Activated CD4-positive, alpha-beta T cell treated with anti-CD3 and anti-CD28 coated beads, Interleukin-2, amount 10 ng/mL, durations not matched to agents 7 days and 5 days (primary cell): Measurements from ENCODE around the gene TRIM39. TPM values are rescaled to one million over a fixed set of nuclear protein-coding genes. Genes with fewer than 3 reads are reported as not detected.

Source experiments
- CTCF ChIA-PET: fragments of 350-600 bp; sonication (Branson Sonifier 250); formaldehyde crosslinking; loops from one replicate; lab custom pipeline; 2021; ENCODE audit warnings: antibody characterized with exemption; lab: Charles Lee
- POLR2A ChIA-PET: fragments of 350-600 bp; sonication (Branson Sonifier 250); formaldehyde crosslinking; loops from one replicate; lab custom pipeline; 2021; ENCODE audit warnings: antibody characterized with exemption; lab: Charles Lee
- DNase-seq: peaks from one replicate; pipeline ENCODE4 v3.0.0-alpha.2; 2020
- H3K27ac Mint-ChIP-seq: one replicate; pipeline ENCODE4 v1.8.0; 2021; ENCODE audit warnings: mild to moderate bottlenecking, moderate library complexity, mixed read lengths
- H3K27me3 Mint-ChIP-seq: one replicate; pipeline ENCODE4 v1.8.0; 2021; ENCODE audit warnings: mixed read lengths
- H3K36me3 Mint-ChIP-seq: one replicate; pipeline ENCODE4 v1.8.0; 2021; ENCODE audit warnings: low read depth, mixed read lengths
- H3K4me1 Mint-ChIP-seq: one replicate; pipeline ENCODE4 v1.8.0; 2021; ENCODE audit warnings: mixed read lengths
- H3K4me3 Mint-ChIP-seq: one replicate; pipeline ENCODE4 v1.8.0; 2021; ENCODE audit warnings: mild to moderate bottlenecking, moderate library complexity, mixed read lengths
- H3K9me3 Mint-ChIP-seq: one replicate; pipeline ENCODE4 v1.8.0; 2021; ENCODE audit warnings: mixed read lengths
- total RNA-seq, 2 experiments: library from RNA; stranded (reverse); gene quantifications; one replicate each; pipeline ENCODE4 v1.2.3, GENCODE V29; 2021

TRIM39 gene
- total RNA-seq, 2 experiments from 2014 or later, result 13.0 to 15.4 TPM

GRCh38 chr6:30317913-30318589 is 8.7 kb upstream of the TRIM39 start:
- no peaks in the 10 kb centered on the region for H3K9me3 Mint-ChIP-seq
- POLR2A ChIA-PET, result no interaction called here
- peak overlapping the region; percentile 20 for H3K27ac Mint-ChIP-seq
- H3K4me3 Mint-ChIP-seq, result no peak overlapping the region
- H3K27me3 Mint-ChIP-seq, result no peaks in the 10 kb centered on the region
- peaks cover 53% of the 10 kb centered on the region for H3K4me1 Mint-ChIP-seq
- no peak for DNase-seq
- CTCF ChIA-PET, result interaction anchor here (0.9 to 1.8 kb wide), 2 partner anchors 12 to 15 kb away, joined by 3 to 5 read pairs; no protein-coding TSS in a partner anchor
- peaks cover 68% of the 10 kb centered on the region for H3K36me3 Mint-ChIP-seq

- H3K9me3 Mint-ChIP-seq, result no peaks in the 10 kb centered on the region
- ChIA-PET CTCF (no interaction called here), POLR2A (no interaction called here)
- no peaks in the 10 kb centered on the region for H3K27me3 Mint-ChIP-seq
- H3K27ac Mint-ChIP-seq, result no peak overlapping the region
- no peak overlapping the region for H3K4me3 Mint-ChIP-seq
- no peak for DNase-seq
- H3K36me3 Mint-ChIP-seq, result peaks cover 61% of the 10 kb centered on the region
- peaks cover 60% of the 10 kb centered on the region for H3K4me1 Mint-ChIP-seq
Measured at GRCh38 chr6:30319146-30319835, 7.4 kb upstream of the TRIM39 start.

GRCh38 chr6:30321692-30322388 is 4.9 kb upstream of the TRIM39 start:
- ChIA-PET CTCF (no interaction called here), POLR2A (no interaction called here)
- Mint-ChIP-seq H3K36me3 (peaks cover 42% of the 10 kb centered on the region), H3K4me3 (no peak overlapping the region), H3K27me3 (no peaks in the 10 kb centered on the region), H3K27ac (no peak overlapping the region), H3K4me1 (peaks cover 76% of the 10 kb centered on the region), H3K9me3 (no peaks in the 10 kb centered on the region)
- DNase-seq, result no peak

GRCh38 chr6:30322527-30323501 is 3.9 kb upstream of the TRIM39 start:
- Mint-ChIP-seq H3K9me3 (no peaks in the 10 kb centered on the region), H3K27me3 (no peaks in the 10 kb centered on the region), H3K27ac (peak overlapping the region; percentile 68), H3K36me3 (peaks cover 35% of the 10 kb centered on the region), H3K4me1 (peaks cover 78% of the 10 kb centered on the region), H3K4me3 (peak overlapping the region; percentile 26)
- no peak for DNase-seq
- CTCF ChIA-PET, result no interaction called here
- POLR2A ChIA-PET, result interaction anchor here (0.6 kb wide), 1 partner anchor 16 kb away, joined by 3 read pairs; no protein-coding TSS in a partner anchor

GRCh38 chr6:30323806-30324205 is 2.9 kb upstream of the TRIM39 start:
- Mint-ChIP-seq H3K4me1 (peaks cover 76% of the 10 kb centered on the region), H3K36me3 (peaks cover 31% of the 10 kb centered on the region), H3K27me3 (no peaks in the 10 kb centered on the region), H3K4me3 (no peak overlapping the region), H3K27ac (no peak overlapping the region), H3K9me3 (no peaks in the 10 kb centered on the region)
- POLR2A ChIA-PET, result interaction anchor here (0.6 kb wide), 1 partner anchor 15 kb away, joined by 3 read pairs; no protein-coding TSS in a partner anchor
- CTCF ChIA-PET, result no interaction called here
- no peak for DNase-seq

GRCh38 chr6:30325150-30325872 is 1.4 kb upstream of the TRIM39 start:
- peak; percentile 86 for DNase-seq
- Mint-ChIP-seq H3K27me3 (no peaks in the 10 kb centered on the region), H3K4me1 (peaks cover 68% of the 10 kb centered on the region), H3K4me3 (peak overlapping the region; percentile 90), H3K27ac (peak overlapping the region; percentile 97), H3K36me3 (peaks cover 35% of the 10 kb centered on the region), H3K9me3 (no peaks in the 10 kb centered on the region)
- POLR2A ChIA-PET, result interaction anchor here (0.6 to 1.2 kb wide), 3 partner anchors 10 to 464 kb away, joined by 3 to 4 read pairs (median 3); partner anchors contain the start of gene TRIM26
- CTCF ChIA-PET, result interaction anchor here (0.7 kb wide), 1 partner anchor 106 kb away, joined by 3 read pairs; no protein-coding TSS in a partner anchor

- Mint-ChIP-seq H3K36me3 (peaks cover 32% of the 10 kb centered on the region), H3K9me3 (no peaks in the 10 kb centered on the region), H3K27me3 (no peaks in the 10 kb centered on the region), H3K4me3 (peak overlapping the region; percentile 90), H3K27ac (peak overlapping the region; percentile 97), H3K4me1 (peaks cover 63% of the 10 kb centered on the region)
- ChIA-PET POLR2A (interaction anchor here (0.6 to 1.2 kb wide), 3 partner anchors 11 to 464 kb away, joined by 3 to 4 read pairs (median 3); partner anchors contain the start of gene TRIM26), CTCF (interaction anchor here (0.7 to 1.0 kb wide), 2 partner anchors 22 to 107 kb away, joined by 3 read pairs; no protein-coding TSS in a partner anchor)
- peak; percentile 81 for DNase-seq
Measured at GRCh38 chr6:30325873-30326525, 728 bp upstream of the TRIM39 start.

- Mint-ChIP-seq H3K27ac (peak overlapping the region; percentile 96), H3K4me3 (peak overlapping the region; percentile 90), H3K27me3 (no peaks in the 10 kb centered on the region), H3K36me3 (peaks cover 36% of the 10 kb centered on the region), H3K4me1 (peaks cover 53% of the 10 kb centered on the region), H3K9me3 (no peaks in the 10 kb centered on the region)
- ChIA-PET CTCF (interaction anchor here (1.0 kb wide), 1 partner anchor 20 kb away, joined by 3 read pairs; no protein-coding TSS in a partner anchor), POLR2A (interaction anchor here (0.6 kb wide), 1 partner anchor 114 kb away, joined by 3 read pairs; no protein-coding TSS in a partner anchor)
- DNase-seq, result no peak
Measured at GRCh38 chr6:30327232-30327746, 562 bp downstream of the TRIM39 start.

GRCh38 chr6:30328397-30328796 is 1.7 kb downstream of the TRIM39 start:
- DNase-seq, result no peak
- H3K4me1 Mint-ChIP-seq, result peaks cover 43% of the 10 kb centered on the region
- H3K27me3 Mint-ChIP-seq, result no peaks in the 10 kb centered on the region
- no peak overlapping the region for H3K27ac Mint-ChIP-seq
- ChIA-PET POLR2A (no interaction called here), CTCF (interaction anchor here (1.6 kb wide), 1 partner anchor 9 kb away, joined by 4 read pairs; no protein-coding TSS in a partner anchor)
- H3K9me3 Mint-ChIP-seq, result no peaks in the 10 kb centered on the region
- peaks cover 31% of the 10 kb centered on the region for H3K36me3 Mint-ChIP-seq
- H3K4me3 Mint-ChIP-seq, result peak overlapping the region; percentile 90

GRCh38 chr6:30329331-30329730 is 2.6 kb downstream of the TRIM39 start:
- Mint-ChIP-seq H3K27ac (no peak overlapping the region), H3K4me3 (no peak overlapping the region), H3K36me3 (peaks cover 33% of the 10 kb centered on the region), H3K27me3 (no peaks in the 10 kb centered on the region), H3K4me1 (peaks cover 34% of the 10 kb centered on the region), H3K9me3 (no peaks in the 10 kb centered on the region)
- ChIA-PET POLR2A (no interaction called here), CTCF (interaction anchor here (0.6 to 1.6 kb wide), 2 partner anchors 8 to 138 kb away, joined by 3 to 4 read pairs; no protein-coding TSS in a partner anchor)
- DNase-seq, result no peak
